Keratinocyte (primary cell): ENCODE results near the gene PPARA. TPM values are rescaled to one million over a fixed set of nuclear protein-coding genes. Genes with fewer than 3 reads are reported as not detected.

Experiments used
- DNase-seq: peaks from one replicate; pipeline ENCODE4 v3.0.0-alpha.2; 2011; ENCODE audit warnings: low read depth, missing footprints, low spot score
- FAIRE-seq: peaks from 2 replicates; lab custom pipeline; 2011; peaks lifted over from hg19 to GRCh38; lab: Jason Lieb, UNC
- H2AFZ ChIP-seq: 2 replicates; pipeline ENCODE4 v1.6.0; 2012; ENCODE audit warnings: low read length, control low read depth, inconsistent platforms; ENCODE audit not compliant: control insufficient read depth
- H3K27ac ChIP-seq: 2 replicates; pipeline ENCODE4 v1.5.1; 2011; ENCODE audit warnings: low read length; ENCODE audit not compliant: control insufficient read depth, insufficient read depth
- H3K27me3 ChIP-seq: 3 replicates; pipeline ENCODE4 v1.6.0; 2011; ENCODE audit warnings: low read length; ENCODE audit not compliant: control insufficient read depth, insufficient read depth; ENCODE audit errors: extremely low read depth
- H3K36me3 ChIP-seq, 2 experiments: 2 replicates in 1 of 2; 3 replicates in 1 of 2; pipeline ENCODE4 v1.5.1; 2011; ENCODE audit warnings: low read length in 2 of 2, mild to moderate bottlenecking in 1 of 2; ENCODE audit not compliant: control insufficient read depth in 2 of 2, insufficient read depth in 2 of 2; ENCODE audit errors: extremely low read depth in 1 of 2
- H3K4me1 ChIP-seq: 3 replicates; pipeline ENCODE4 v1.5.1; 2011; ENCODE audit warnings: low read length; ENCODE audit not compliant: control insufficient read depth, insufficient read depth; ENCODE audit errors: extremely low read depth
- H3K4me2 ChIP-seq: 3 replicates; pipeline ENCODE4 v1.6.0; 2011; ENCODE audit warnings: low read depth, low read length; ENCODE audit not compliant: control insufficient read depth, insufficient read depth; ENCODE audit errors: extremely low read depth
- H3K4me3 ChIP-seq, 3 experiments: fragments of 200-600 bp in 1 of 3; sonication (generic) in 1 of 3; 2 replicates in 2 of 3; 3 replicates in 1 of 3; pipeline ENCODE4 v1.5.1; 2011 to 2016; ENCODE audit warnings: low read length in 3 of 3, mild to moderate bottlenecking in 3 of 3, control low read depth in 2 of 3, inconsistent platforms in 1 of 3, low read depth in 1 of 3, mixed read lengths in 1 of 3, mixed run types in 1 of 3, moderate library complexity in 1 of 3; ENCODE audit not compliant: control insufficient read depth in 2 of 3, insufficient read depth in 2 of 3; ENCODE audit errors: extremely low read depth in 1 of 3
- H3K79me2 ChIP-seq: 2 replicates; pipeline ENCODE4 v1.6.0; 2012; ENCODE audit warnings: low read length; ENCODE audit not compliant: control insufficient read depth, insufficient read depth
- H3K9ac ChIP-seq: 3 replicates; pipeline ENCODE4 v1.6.0; 2011; ENCODE audit warnings: low read length; ENCODE audit not compliant: control insufficient read depth, insufficient read depth; ENCODE audit errors: extremely low read depth
- H3K9me1 ChIP-seq: 3 replicates; pipeline ENCODE4 v1.6.0; 2011; ENCODE audit warnings: low read length; ENCODE audit not compliant: control insufficient read depth, insufficient read depth; ENCODE audit errors: extremely low read depth
- H3K9me3 ChIP-seq: 2 replicates; pipeline ENCODE4 v1.5.1; 2012; ENCODE audit warnings: low read depth, low read length; ENCODE audit not compliant: control insufficient read depth
- H4K20me1 ChIP-seq: 3 replicates; pipeline ENCODE4 v1.6.0; 2011; ENCODE audit warnings: low read length; ENCODE audit not compliant: control insufficient read depth, insufficient read depth; ENCODE audit errors: extremely low read depth
- CTCF ChIP-seq, 3 experiments: IDR thresholded peaks in 1 of 3; conservative IDR thresholded peaks in 1 of 3; optimal IDR thresholded peaks in 1 of 3; 2 replicates in 2 of 3; 3 replicates in 1 of 3; pipeline versions ENCODE3 to v1.5.1; 2011; ENCODE audit warnings: low read length in 3 of 3, mild to moderate bottlenecking in 3 of 3, moderate library complexity in 2 of 3, control low read depth in 1 of 3, inconsistent platforms in 1 of 3; ENCODE audit not compliant: insufficient read depth in 2 of 3; ENCODE audit errors: extremely low read depth in 1 of 3
- EZH2 ChIP-seq: IDR thresholded peaks from one replicate; pipeline ENCODE4 v1.6.1; 2012; ENCODE audit warnings: inconsistent platforms, mild to moderate bottlenecking, low read length, moderate library complexity
- dilution Hi-C: fragments of 300-500 bp; cut with MboI; formaldehyde crosslinking; loops from one replicate; pipeline ENCODE4 v1.7.0; 2020; ENCODE audit warnings: low sequenced_read_pairs; ENCODE audit not compliant: extremely low pct_ligation_motif_present
- polyA plus RNA-seq, 5 experiments: library from polyadenylated mRNA; depleted of rRNA in 3 of 5; stranded (reverse) in 3 of 5; stranded (forward) in 1 of 5; unstranded in 1 of 5; fragments of >200 nt; gene quantifications; 1 replicate in 1 of 5; 2 replicates in 3 of 5; 3 replicates in 1 of 5; pipeline versions ENCODE4 v1.2.1 to v1.2.3, GENCODE V29; 2011 to 2012; ENCODE audit warnings: missing spikeins in 2 of 5, low read depth in 1 of 5, low replicate concordance in 1 of 5

Gene PPARA
- polyA plus RNA-seq, 1 donor (not counting 4 experiments of a cell fraction or from before 2014, with no cell fraction given): 4.9 TPM

- Histone ChIP-seq H3K36me3 (peaks cover 6 to 45% of the 10 kb centered on the region in 2 experiments), H3K27me3 (no peaks in the 10 kb centered on the region), H2AFZ (no peak overlapping the region), H3K9me3 (no peaks in the 10 kb centered on the region), H3K9me1 (peaks cover 2% of the 10 kb centered on the region), H4K20me1 (peaks cover 63% of the 10 kb centered on the region), H3K79me2 (peaks cover 5% of the 10 kb centered on the region), H3K4me2 (no peak overlapping the region), H3K9ac (peak overlapping the region; percentile 57), H3K4me1 (peaks cover 56% of the 10 kb centered on the region), H3K27ac (peak overlapping the region; percentile 59), H3K4me3 (no peak overlapping the region)
- DNase-seq (no peak), FAIRE-seq (no peak)
- TF ChIP-seq CTCF (optimal IDR thresholded peaks at IDR 0.05 in 1 of 3, IDR thresholded peaks at IDR 0.05 in 1 of 3, conservative IDR thresholded peaks at IDR 0.05 in 1 of 3; ENCODE audit: extremely low read depth in 1 of 3, insufficient read depth in 2 of 3, low read length in 3 of 3): no peak
- no peak for TF ChIP-seq EZH2
- dilution Hi-C loops: no loop called here
These were observed 42.4 kb upstream of the PPARA start for GRCh38 chr22:46107753-46108563.

- H4K20me1 ChIP-seq: peaks cover 64% of the 10 kb centered on the region
- FAIRE-seq (no peak), DNase-seq (no peak)
- TF ChIP-seq EZH2: no peak
- TF ChIP-seq CTCF (optimal IDR thresholded peaks at IDR 0.05 in 1 of 3, IDR thresholded peaks at IDR 0.05 in 1 of 3, conservative IDR thresholded peaks at IDR 0.05 in 1 of 3; ENCODE audit: extremely low read depth in 1 of 3, insufficient read depth in 2 of 3, low read length in 3 of 3): no peak
- no peaks in the 10 kb centered on the region for H3K9me3 ChIP-seq
- dilution Hi-C loops: no loop called here
- H3K27ac ChIP-seq: peak overlapping the region; percentile 59
- peaks cover 2% of the 10 kb centered on the region for H3K9me1 ChIP-seq
- no peaks in the 10 kb centered on the region for H3K27me3 ChIP-seq
- H2AFZ ChIP-seq: no peak overlapping the region
- peak overlapping the region; percentile 28 for H3K9ac ChIP-seq
- H3K4me3 ChIP-seq: no peak overlapping the region
- H3K4me1 ChIP-seq: peaks cover 47% of the 10 kb centered on the region
- H3K4me2 ChIP-seq: no peak overlapping the region
- peaks cover 10 to 46% of the 10 kb centered on the region in 2 experiments for H3K36me3 ChIP-seq
- H3K79me2 ChIP-seq: peaks cover 5% of the 10 kb centered on the region
These were observed 41.5 kb upstream of the PPARA start for GRCh38 chr22:46108564-46109473.
